DND-41 (cell line): ENCODE results near the gene KCNIP4.

Experiments used
- CTCF ChIP-seq: IDR thresholded peaks from 2 replicates; pipeline ENCODE4 v1.5.1; 2012; ENCODE audit warnings: borderline replicate concordance, low read length, moderate library complexity, mild to moderate bottlenecking; ENCODE audit not compliant: poor library complexity, severe bottlenecking; ENCODE audit errors: extremely low read depth
- EZH2 ChIP-seq: IDR thresholded peaks from 3 replicates; pipeline ENCODE4 v1.6.1; 2012; ENCODE audit warnings: borderline replicate concordance, low read depth, mild to moderate bottlenecking, moderate library complexity, low read length, inconsistent platforms; ENCODE audit not compliant: severe bottlenecking

GRCh38 chr4:21792736-21793135 is 155.8 kb downstream of the KCNIP4 start:
- no peak for TF ChIP-seq CTCF
- TF ChIP-seq EZH2 = no peak
